NOMO-1 treated with dmso at 0.1 percent for 144 hours (cell line): ENCODE data around the gene FSD1.
"Not testable (repeated sequence)": the region's sequence is repeated elsewhere in the genome, so short reads cannot be mapped to it uniquely, and the experiment has no call there.

ENCODE experiments used
- DNase-seq: peaks from one replicate; lab custom pipeline; 2025; ENCODE audit not compliant: unreplicated experiment; lab: John Stamatoyannopoulos, UW

FSD1 gene

GRCh38 chr19:4313847-4314490 is 9.6 kb downstream of the FSD1 start:
- no peak for DNase-seq

- no peak for DNase-seq
Measured at GRCh38 chr19:4316956-4317355, 12.6 kb downstream of the FSD1 start.

- DNase-seq: no peak
Measured at GRCh38 chr19:4318460-4318859, 14.1 kb downstream of the FSD1 start.

- DNase-seq: no peak
Measured at GRCh38 chr19:4319067-4319718, 14.8 kb downstream of the FSD1 start.

GRCh38 chr19:4320419-4320818 is 16.0 kb downstream of the FSD1 start:
- no peak for DNase-seq

GRCh38 chr19:4322942-4323665 is 18.7 kb downstream of the FSD1 start:
- no peak for DNase-seq

- no peak for DNase-seq
Measured at GRCh38 chr19:4323692-4324091, 19.3 kb downstream of the FSD1 start.

- DNase-seq: no peak
Measured at GRCh38 chr19:4324228-4324627, 19.8 kb downstream of the FSD1 start.

GRCh38 chr19:4326215-4326836 is 21.9 kb downstream of the FSD1 start:
- DNase-seq: no peak

- no peak for DNase-seq
Measured at GRCh38 chr19:4326837-4327251, 22.4 kb downstream of the FSD1 start.

GRCh38 chr19:4327252-4327876 is 23.0 kb downstream of the FSD1 start:
- DNase-seq: peak; percentile 74

- DNase-seq: no peak
Measured at GRCh38 chr19:4327877-4328242, 23.5 kb downstream of the FSD1 start.

GRCh38 chr19:4328243-4328990 is 24.0 kb downstream of the FSD1 start:
- peak; percentile 93 for DNase-seq

GRCh38 chr19:4328991-4329681 is 24.7 kb downstream of the FSD1 start:
- not testable (repeated sequence) for DNase-seq

GRCh38 chr19:4329858-4330257 is 25.5 kb downstream of the FSD1 start:
- no peak for DNase-seq

- DNase-seq: no peak
Measured at GRCh38 chr19:4334929-4335570, 30.7 kb downstream of the FSD1 start.

GRCh38 chr19:4337906-4338440 is 33.6 kb downstream of the FSD1 start:
- no peak for DNase-seq

GRCh38 chr19:4338441-4339355 is 34.3 kb downstream of the FSD1 start, which contains the start of gene STAP2:
TSS of gene STAP2 (minus strand) at chr19:4338827. CDS start at chr19:4338753, 74 bp downstream.
- DNase-seq: no peak
